GM23338 (cell line): ENCODE results near the gene TATDN3. TPM values are rescaled to one million over a fixed set of nuclear protein-coding genes. Genes with fewer than 3 reads are reported as not detected.
A peak's percentile ranks its signal among the peaks of the same experiment; 100 is the strongest.

Experiments used
- ATAC-seq: fragments of 200-7000 bp; cut with Tn5 transposase; 3 replicates; pipeline ENCODE4 v1.9.1; 2020
- DNase-seq: peaks from one replicate; pipeline ENCODE4 v3.0.0-alpha.2; 2015; ENCODE audit warnings: low spot score
- H2AFZ ChIP-seq: fragments of 200-600 bp; sonication (generic); 2 replicates; pipeline ENCODE4 v1.8.0; 2016; ENCODE audit warnings: antibody characterized with exemption, mild to moderate bottlenecking, moderate library complexity
- H3F3A ChIP-seq: fragments of 200-600 bp; sonication (generic); replicated peaks from 2 replicates; pipeline ENCODE4 v1.8.0; 2017; ENCODE audit warnings: antibody characterized with exemption, mixed run types, low read depth
- H3K27ac ChIP-seq: fragments of 200-600 bp; sonication (generic); 2 replicates; pipeline ENCODE4 v1.6.1; 2016; ENCODE audit warnings: low read depth
- H3K27me3 ChIP-seq: fragments of 200-600 bp; sonication (generic); 2 replicates; pipeline ENCODE4 v1.8.0; 2016; ENCODE audit warnings: mild to moderate bottlenecking, mixed run types, moderate library complexity; ENCODE audit not compliant: insufficient read depth
- H3K36me3 ChIP-seq: fragments of 200-600 bp; sonication (generic); 2 replicates; pipeline ENCODE4 v1.8.0; 2016; ENCODE audit warnings: mild to moderate bottlenecking; ENCODE audit not compliant: insufficient read depth
- H3K4me1 ChIP-seq: fragments of 200-600 bp; sonication (generic); 2 replicates; pipeline ENCODE4 v1.8.0; 2016; ENCODE audit warnings: mild to moderate bottlenecking, moderate library complexity; ENCODE audit not compliant: insufficient read depth
- H3K4me2 ChIP-seq: fragments of 200-600 bp; sonication (generic); 2 replicates; pipeline ENCODE4 v1.7.1; 2017; ENCODE audit warnings: mixed run types
- H3K4me3 ChIP-seq: fragments of 200-600 bp; sonication (generic); 2 replicates; pipeline ENCODE4 v1.6.1; 2016; ENCODE audit warnings: mixed run types
- H3K79me2 ChIP-seq: fragments of 200-600 bp; sonication (generic); replicated peaks from 2 replicates; pipeline ENCODE4 v1.8.0; 2017; ENCODE audit warnings: mild to moderate bottlenecking; ENCODE audit not compliant: insufficient read depth
- H3K9me2 ChIP-seq: fragments of 200-600 bp; sonication (generic); 2 replicates; pipeline ENCODE4 v1.8.0; 2017; ENCODE audit not compliant: insufficient read depth
- H4K20me1 ChIP-seq: fragments of 200-600 bp; sonication (generic); replicated peaks from 2 replicates; pipeline ENCODE4 v1.8.0; 2017; ENCODE audit warnings: mild to moderate bottlenecking; ENCODE audit not compliant: insufficient read depth
- H3K27ac Mint-ChIP-seq: 2 replicates; pipeline ENCODE4 v1.8.0; 2020; ENCODE audit warnings: inconsistent platforms, mild to moderate bottlenecking, moderate library complexity, mixed read lengths
- H3K27me3 Mint-ChIP-seq: 3 replicates; pipeline ENCODE4 v1.8.0; 2022; ENCODE audit warnings: low read depth, mild to moderate bottlenecking, moderate library complexity, mixed read lengths, inconsistent platforms; ENCODE audit not compliant: insufficient read depth, poor library complexity
- H3K36me3 Mint-ChIP-seq: 3 replicates; pipeline ENCODE4 v1.8.0; 2021; ENCODE audit warnings: low read depth, mild to moderate bottlenecking, inconsistent platforms, moderate library complexity, mixed read lengths
- H3K4me1 Mint-ChIP-seq: 3 replicates; pipeline ENCODE4 v1.8.0; 2020; ENCODE audit warnings: mild to moderate bottlenecking, inconsistent platforms, mixed read lengths
- H3K4me3 Mint-ChIP-seq: 3 replicates; pipeline ENCODE4 v1.8.0; 2021; ENCODE audit warnings: moderate library complexity, mild to moderate bottlenecking, inconsistent platforms, mixed read lengths
- H3K9me3 Mint-ChIP-seq: 3 replicates; pipeline ENCODE4 v1.8.0; 2020; ENCODE audit warnings: moderate library complexity, mild to moderate bottlenecking, inconsistent platforms, mixed read lengths
- ETS1 ChIP-seq: IDR thresholded peaks from 2 replicates; pipeline ENCODE4 v1.6.1; 2016; ENCODE audit warnings: antibody characterized with exemption
- EZH2phosphoT487 ChIP-seq: fragments of 200-600 bp; sonication (generic); IDR thresholded peaks from one replicate; pipeline ENCODE4 v1.8.1; 2018; ENCODE audit warnings: antibody characterized with exemption; ENCODE audit not compliant: unreplicated experiment
- JUNB ChIP-seq: IDR thresholded peaks from one replicate; pipeline ENCODE4 v1.6.1; 2016; ENCODE audit warnings: antibody characterized with exemption; ENCODE audit not compliant: unreplicated experiment
- NANOG ChIP-seq: IDR thresholded peaks from 2 replicates; pipeline ENCODE4 v1.6.1; 2016; ENCODE audit warnings: antibody characterized with exemption, borderline replicate concordance
- ZNF114 ChIP-seq: fragments of 250-450 bp; sonication (Bioruptor Pico); IDR thresholded peaks from 2 replicates; pipeline ENCODE4 v1.5.0; 2020; ENCODE audit warnings: mild to moderate bottlenecking, moderate library complexity
- ZNF331 ChIP-seq: fragments of 250-450 bp; sonication (Bioruptor Pico); IDR thresholded peaks from 2 replicates; pipeline ENCODE4 v1.5.0; 2020; ENCODE audit warnings: low read depth, mild to moderate bottlenecking, moderate library complexity
- ZNF462 ChIP-seq: fragments of 250-450 bp; sonication (Bioruptor Pico); IDR thresholded peaks from 2 replicates; pipeline ENCODE4 v1.5.0; 2020; ENCODE audit warnings: mild to moderate bottlenecking, moderate library complexity
- polyA plus RNA-seq: library from polyadenylated mRNA; unstranded; fragments of >200 nt; fragmentation: Nextera tagmentation; extraction: Ambion mirVana; gene quantifications from 2 replicates; pipeline ENCODE4 v1.2.1, GENCODE V29; 2016
- total RNA-seq: library from RNA; depleted of rRNA; stranded (reverse); fragments of >200 nt; shearing (Covaris generic); gene quantifications from 2 replicates; pipeline ENCODE4 v1.2.3, GENCODE V29; 2014

The TATDN3 gene
- total and polyA plus RNA-seq, 2 experiments from 2014 or later = 10.9 to 24.2 TPM

- TF ChIP-seq ETS1 = no peak
- TF ChIP-seq ZNF114 = no peak
- no peak for TF ChIP-seq EZH2phosphoT487
- no peak for TF ChIP-seq NANOG
Observed at GRCh38 chr1:212754680-212755079, 37.0 kb upstream of the TATDN3 start (continued).

GRCh38 chr1:212759683-212760082 lies 32.0 kb upstream of the TATDN3 start:
- H3K79me2 ChIP-seq = peaks cover 82% of the 10 kb centered on the region
- ATAC-seq = peak; percentile 28; the same call in 2 of the 3 replicates
- TF ChIP-seq JUNB (no peak), EZH2phosphoT487 (no peak), ZNF462 (CRISPR knock-in tag) (no peak), ETS1 (no peak), ZNF331 (CRISPR knock-in tag) (no peak)

More at GRCh38 chr1:212759683-212760082, 32.0 kb upstream of the TATDN3 start:
- Mint-ChIP-seq H3K4me3 (no peak overlapping the region), H3K36me3 (peaks cover 3% of the 10 kb centered on the region; the same call in 2 of the 3 replicates), H3K27me3 (no peaks in the 10 kb centered on the region), H3K9me3 (no peaks in the 10 kb centered on the region), H3K27ac (no peak overlapping the region), H3K4me1 (peaks cover 12% of the 10 kb centered on the region)
- no peaks in the 10 kb centered on the region; the same call in 1 of the 2 replicates for H3K36me3 ChIP-seq
- 0 out of 2 replicates have a peak, but pooled peaks cover 3% of the 10 kb centered on the region for H3F3A ChIP-seq
- DNase-seq = no peak
- H3K27me3 ChIP-seq = no peaks in the 10 kb centered on the region
- peaks cover 26% of the 10 kb centered on the region; the same call in 1 of the 2 replicates for H4K20me1 ChIP-seq
- H3K4me1 ChIP-seq = peaks cover 4% of the 10 kb centered on the region
- H2AFZ ChIP-seq = no peak overlapping the region
- H3K27ac ChIP-seq = no peak overlapping the region
- H3K4me2 ChIP-seq = no peak overlapping the region
- no peaks in the 10 kb centered on the region for H3K9me2 ChIP-seq
- no peak overlapping the region for H3K4me3 ChIP-seq
